ENCODE results near the gene TRIP12.

The TRIP12 gene

DNA sequence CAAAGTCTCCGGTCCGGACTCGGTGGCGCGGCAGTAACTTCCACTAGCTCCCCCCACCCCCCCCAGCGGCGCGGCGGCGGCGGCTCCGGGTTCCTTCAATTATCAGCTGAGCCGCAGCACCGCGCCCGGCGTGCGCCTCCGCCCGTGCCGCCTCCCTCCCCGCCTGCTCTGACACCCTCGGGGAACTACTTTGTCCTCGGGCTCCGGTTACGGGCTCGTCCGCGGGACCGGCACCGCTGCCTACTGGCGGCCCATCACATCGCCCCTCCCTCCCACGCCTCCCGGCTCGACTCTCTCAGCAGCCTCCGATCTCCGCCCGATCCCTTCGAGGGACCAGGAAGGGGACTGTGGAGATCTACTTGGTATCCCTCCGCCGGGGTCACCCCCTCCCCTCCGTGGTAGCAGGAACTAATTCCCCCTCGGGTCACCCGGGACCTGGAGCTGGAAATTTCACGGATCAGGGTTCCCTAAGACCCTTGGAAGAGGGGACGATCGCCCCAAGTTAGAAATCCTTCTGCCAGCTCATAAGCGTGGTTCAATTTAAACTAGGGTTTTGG, at the start of gene TRIP12 (continued):
- TF ChIP-seq, protein P1, sequence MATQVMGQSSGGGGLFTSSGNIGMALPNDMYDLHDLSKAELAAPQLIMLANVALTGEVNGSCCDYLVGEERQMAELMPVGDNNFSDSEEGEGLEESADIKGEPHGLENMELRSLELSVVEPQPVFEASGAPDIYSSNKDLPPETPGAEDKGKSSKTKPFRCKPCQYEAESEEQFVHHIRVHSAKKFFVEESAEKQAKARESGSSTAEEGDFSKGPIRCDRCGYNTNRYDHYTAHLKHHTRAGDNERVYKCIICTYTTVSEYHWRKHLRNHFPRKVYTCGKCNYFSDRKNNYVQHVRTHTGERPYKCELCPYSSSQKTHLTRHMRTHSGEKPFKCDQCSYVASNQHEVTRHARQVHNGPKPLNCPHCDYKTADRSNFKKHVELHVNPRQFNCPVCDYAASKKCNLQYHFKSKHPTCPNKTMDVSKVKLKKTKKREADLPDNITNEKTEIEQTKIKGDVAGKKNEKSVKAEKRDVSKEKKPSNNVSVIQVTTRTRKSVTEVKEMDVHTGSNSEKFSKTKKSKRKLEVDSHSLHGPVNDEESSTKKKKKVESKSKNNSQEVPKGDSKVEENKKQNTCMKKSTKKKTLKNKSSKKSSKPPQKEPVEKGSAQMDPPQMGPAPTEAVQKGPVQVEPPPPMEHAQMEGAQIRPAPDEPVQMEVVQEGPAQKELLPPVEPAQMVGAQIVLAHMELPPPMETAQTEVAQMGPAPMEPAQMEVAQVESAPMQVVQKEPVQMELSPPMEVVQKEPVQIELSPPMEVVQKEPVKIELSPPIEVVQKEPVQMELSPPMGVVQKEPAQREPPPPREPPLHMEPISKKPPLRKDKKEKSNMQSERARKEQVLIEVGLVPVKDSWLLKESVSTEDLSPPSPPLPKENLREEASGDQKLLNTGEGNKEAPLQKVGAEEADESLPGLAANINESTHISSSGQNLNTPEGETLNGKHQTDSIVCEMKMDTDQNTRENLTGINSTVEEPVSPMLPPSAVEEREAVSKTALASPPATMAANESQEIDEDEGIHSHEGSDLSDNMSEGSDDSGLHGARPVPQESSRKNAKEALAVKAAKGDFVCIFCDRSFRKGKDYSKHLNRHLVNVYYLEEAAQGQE (tag by site-specific recombination; IDR thresholded peaks at IDR 0.05) = no peak
- peak; percentile 80 for TF ChIP-seq ZNF335 (tag by site-specific recombination; conservative IDR thresholded peaks at IDR 0.05)
- TF ChIP-seq ZSCAN30 (tag by site-specific recombination; IDR thresholded peaks at IDR 0.05) = peak; percentile 62
- TF ChIP-seq, protein P2, sequence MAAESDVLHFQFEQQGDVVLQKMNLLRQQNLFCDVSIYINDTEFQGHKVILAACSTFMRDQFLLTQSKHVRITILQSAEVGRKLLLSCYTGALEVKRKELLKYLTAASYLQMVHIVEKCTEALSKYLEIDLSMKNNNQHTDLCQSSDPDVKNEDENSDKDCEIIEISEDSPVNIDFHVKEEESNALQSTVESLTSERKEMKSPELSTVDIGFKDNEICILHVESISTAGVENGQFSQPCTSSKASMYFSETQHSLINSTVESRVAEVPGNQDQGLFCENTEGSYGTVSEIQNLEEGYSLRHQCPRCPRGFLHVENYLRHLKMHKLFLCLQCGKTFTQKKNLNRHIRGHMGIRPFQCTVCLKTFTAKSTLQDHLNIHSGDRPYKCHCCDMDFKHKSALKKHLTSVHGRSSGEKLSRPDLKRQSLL (tag by site-specific recombination; IDR thresholded peaks at IDR 0.05) = peak; percentile 51
- no peak for TF ChIP-seq ZNF510 (tag by site-specific recombination; IDR thresholded peaks at IDR 0.05; ENCODE audit: insufficient replicate concordance)
- peak; percentile 67 for TF ChIP-seq GLIS1 (tag by site-specific recombination; IDR thresholded peaks at IDR 0.05)
- peak; percentile 29; the same call in 1 of the 2 replicates for TF ChIP-seq ZNF600 (tag by site-specific recombination; IDR thresholded peaks at IDR 0.05)
- peak; percentile 97 for TF ChIP-seq ZBTB48 (tag by site-specific recombination; IDR thresholded peaks at IDR 0.05)
- no peak for TF ChIP-seq ZFP41 (tag by site-specific recombination; IDR thresholded peaks at IDR 0.05; ENCODE audit: borderline replicate concordance)
- peak; percentile 86 for TF ChIP-seq SP7 (tag by site-specific recombination; IDR thresholded peaks at IDR 0.05)
- no peak for TF ChIP-seq ZNF214 (tag by site-specific recombination; IDR thresholded peaks at IDR 0.05; ENCODE audit: borderline replicate concordance)
- peak; percentile 80 for TF ChIP-seq WT1 (tag by site-specific recombination; IDR thresholded peaks at IDR 0.05)
- no peak for TF ChIP-seq ZNF132 (tag by site-specific recombination; IDR thresholded peaks at IDR 0.05; ENCODE audit: borderline replicate concordance)
- TF ChIP-seq, protein P3, sequence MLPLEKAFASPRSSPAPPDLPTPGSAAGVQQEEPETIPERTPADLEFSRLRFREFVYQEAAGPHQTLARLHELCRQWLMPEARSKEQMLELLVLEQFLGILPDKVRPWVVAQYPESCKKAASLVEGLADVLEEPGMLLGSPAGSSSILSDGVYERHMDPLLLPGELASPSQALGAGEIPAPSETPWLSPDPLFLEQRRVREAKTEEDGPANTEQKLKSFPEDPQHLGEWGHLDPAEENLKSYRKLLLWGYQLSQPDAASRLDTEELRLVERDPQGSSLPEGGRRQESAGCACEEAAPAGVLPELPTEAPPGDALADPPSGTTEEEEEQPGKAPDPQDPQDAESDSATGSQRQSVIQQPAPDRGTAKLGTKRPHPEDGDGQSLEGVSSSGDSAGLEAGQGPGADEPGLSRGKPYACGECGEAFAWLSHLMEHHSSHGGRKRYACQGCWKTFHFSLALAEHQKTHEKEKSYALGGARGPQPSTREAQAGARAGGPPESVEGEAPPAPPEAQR (tag by site-specific recombination; IDR thresholded peaks at IDR 0.05) = 0 out of 2 replicates have a peak, but pooled peaks have one; percentile 61
- TF ChIP-seq ZXDB (tag by site-specific recombination; IDR thresholded peaks at IDR 0.05) = peak; percentile 93
- TF ChIP-seq, protein P4, sequence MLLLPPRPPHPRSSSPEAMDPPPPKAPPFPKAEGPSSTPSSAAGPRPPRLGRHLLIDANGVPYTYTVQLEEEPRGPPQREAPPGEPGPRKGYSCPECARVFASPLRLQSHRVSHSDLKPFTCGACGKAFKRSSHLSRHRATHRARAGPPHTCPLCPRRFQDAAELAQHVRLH (tag by site-specific recombination; IDR thresholded peaks at IDR 0.05) = peak; percentile 63; the same call in 1 of the 2 replicates
- peak; percentile 77 for TF ChIP-seq IKZF3 (tag by site-specific recombination; IDR thresholded peaks at IDR 0.05)
- TF ChIP-seq, protein P5, sequence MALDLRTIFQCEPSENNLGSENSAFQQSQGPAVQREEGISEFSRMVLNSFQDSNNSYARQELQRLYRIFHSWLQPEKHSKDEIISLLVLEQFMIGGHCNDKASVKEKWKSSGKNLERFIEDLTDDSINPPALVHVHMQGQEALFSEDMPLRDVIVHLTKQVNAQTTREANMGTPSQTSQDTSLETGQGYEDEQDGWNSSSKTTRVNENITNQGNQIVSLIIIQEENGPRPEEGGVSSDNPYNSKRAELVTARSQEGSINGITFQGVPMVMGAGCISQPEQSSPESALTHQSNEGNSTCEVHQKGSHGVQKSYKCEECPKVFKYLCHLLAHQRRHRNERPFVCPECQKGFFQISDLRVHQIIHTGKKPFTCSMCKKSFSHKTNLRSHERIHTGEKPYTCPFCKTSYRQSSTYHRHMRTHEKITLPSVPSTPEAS (tag by site-specific recombination; IDR thresholded peaks at IDR 0.05) = no peak
- TF ChIP-seq HOXC10 (CRISPR knock-in tag; IDR thresholded peaks at IDR 0.05) = no peak
- TF ChIP-seq, protein P6, sequence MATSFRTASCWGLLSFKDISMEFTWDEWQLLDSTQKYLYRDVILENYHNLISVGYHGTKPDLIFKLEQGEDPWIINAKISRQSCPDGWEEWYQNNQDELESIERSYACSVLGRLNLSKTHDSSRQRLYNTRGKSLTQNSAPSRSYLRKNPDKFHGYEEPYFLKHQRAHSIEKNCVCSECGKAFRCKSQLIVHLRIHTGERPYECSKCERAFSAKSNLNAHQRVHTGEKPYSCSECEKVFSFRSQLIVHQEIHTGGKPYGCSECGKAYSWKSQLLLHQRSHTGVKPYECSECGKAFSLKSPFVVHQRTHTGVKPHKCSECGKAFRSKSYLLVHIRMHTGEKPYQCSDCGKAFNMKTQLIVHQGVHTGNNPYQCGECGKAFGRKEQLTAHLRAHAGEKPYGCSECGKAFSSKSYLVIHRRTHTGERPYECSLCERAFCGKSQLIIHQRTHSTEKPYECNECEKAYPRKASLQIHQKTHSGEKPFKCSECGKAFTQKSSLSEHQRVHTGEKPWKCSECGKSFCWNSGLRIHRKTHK (tag by site-specific recombination; IDR thresholded peaks at IDR 0.05) = no peak
- TF ChIP-seq ZNF311 (tag by site-specific recombination; IDR thresholded peaks at IDR 0.05; ENCODE audit: borderline replicate concordance) = no peak
- TF ChIP-seq, protein P7, sequence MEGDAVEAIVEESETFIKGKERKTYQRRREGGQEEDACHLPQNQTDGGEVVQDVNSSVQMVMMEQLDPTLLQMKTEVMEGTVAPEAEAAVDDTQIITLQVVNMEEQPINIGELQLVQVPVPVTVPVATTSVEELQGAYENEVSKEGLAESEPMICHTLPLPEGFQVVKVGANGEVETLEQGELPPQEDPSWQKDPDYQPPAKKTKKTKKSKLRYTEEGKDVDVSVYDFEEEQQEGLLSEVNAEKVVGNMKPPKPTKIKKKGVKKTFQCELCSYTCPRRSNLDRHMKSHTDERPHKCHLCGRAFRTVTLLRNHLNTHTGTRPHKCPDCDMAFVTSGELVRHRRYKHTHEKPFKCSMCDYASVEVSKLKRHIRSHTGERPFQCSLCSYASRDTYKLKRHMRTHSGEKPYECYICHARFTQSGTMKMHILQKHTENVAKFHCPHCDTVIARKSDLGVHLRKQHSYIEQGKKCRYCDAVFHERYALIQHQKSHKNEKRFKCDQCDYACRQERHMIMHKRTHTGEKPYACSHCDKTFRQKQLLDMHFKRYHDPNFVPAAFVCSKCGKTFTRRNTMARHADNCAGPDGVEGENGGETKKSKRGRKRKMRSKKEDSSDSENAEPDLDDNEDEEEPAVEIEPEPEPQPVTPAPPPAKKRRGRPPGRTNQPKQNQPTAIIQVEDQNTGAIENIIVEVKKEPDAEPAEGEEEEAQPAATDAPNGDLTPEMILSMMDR (tag by site-specific recombination; IDR thresholded peaks at IDR 0.05) = 0 out of 2 replicates have a peak, but pooled peaks have one; percentile 13
- no peak for TF ChIP-seq HOXD13 (CRISPR knock-in tag; IDR thresholded peaks at IDR 0.05; ENCODE audit: borderline replicate concordance)
- TF ChIP-seq, protein P8, sequence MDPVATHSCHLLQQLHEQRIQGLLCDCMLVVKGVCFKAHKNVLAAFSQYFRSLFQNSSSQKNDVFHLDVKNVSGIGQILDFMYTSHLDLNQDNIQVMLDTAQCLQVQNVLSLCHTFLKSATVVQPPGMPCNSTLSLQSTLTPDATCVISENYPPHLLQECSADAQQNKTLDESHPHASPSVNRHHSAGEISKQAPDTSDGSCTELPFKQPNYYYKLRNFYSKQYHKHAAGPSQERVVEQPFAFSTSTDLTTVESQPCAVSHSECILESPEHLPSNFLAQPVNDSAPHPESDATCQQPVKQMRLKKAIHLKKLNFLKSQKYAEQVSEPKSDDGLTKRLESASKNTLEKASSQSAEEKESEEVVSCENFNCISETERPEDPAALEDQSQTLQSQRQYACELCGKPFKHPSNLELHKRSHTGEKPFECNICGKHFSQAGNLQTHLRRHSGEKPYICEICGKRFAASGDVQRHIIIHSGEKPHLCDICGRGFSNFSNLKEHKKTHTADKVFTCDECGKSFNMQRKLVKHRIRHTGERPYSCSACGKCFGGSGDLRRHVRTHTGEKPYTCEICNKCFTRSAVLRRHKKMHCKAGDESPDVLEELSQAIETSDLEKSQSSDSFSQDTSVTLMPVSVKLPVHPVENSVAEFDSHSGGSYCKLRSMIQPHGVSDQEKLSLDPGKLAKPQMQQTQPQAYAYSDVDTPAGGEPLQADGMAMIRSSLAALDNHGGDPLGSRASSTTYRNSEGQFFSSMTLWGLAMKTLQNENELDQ (tag by site-specific recombination; IDR thresholded peaks at IDR 0.05; ENCODE audit: low read depth) = no peak
- TF ChIP-seq ZNF48 (tag by site-specific recombination; IDR thresholded peaks at IDR 0.05) = no peak
- TF ChIP-seq ZNF830 (tag by site-specific recombination; IDR thresholded peaks at IDR 0.05; ENCODE audit: low read depth) = no peak
